ENCODE results near the gene NCBP3.
A peak's percentile ranks its signal among the peaks of the same experiment; 100 is the strongest.
"Not testable (repeated sequence)": the region's sequence is repeated elsewhere in the genome, so short reads cannot be mapped to it uniquely, and the experiment has no call there.

The NCBP3 gene

GRCh38 chr17:3785323-3785722 lies 60.7 kb downstream of the NCBP3 start:
- not testable (repeated sequence) for DNase-seq (ENCODE audit: low spot score)

GRCh38 chr17:3782751-3783150 lies 63.3 kb downstream of the NCBP3 start:
- DNase-seq (ENCODE audit: low spot score): no peak

GRCh38 chr17:3780986-3781385 lies 65.1 kb downstream of the NCBP3 start:
- DNase-seq (ENCODE audit: low spot score): no peak

- no peak for DNase-seq (ENCODE audit: low spot score)
These were observed 68.5 kb downstream of the NCBP3 start for GRCh38 chr17:3777366-3778120.

- DNase-seq (ENCODE audit: low spot score): no peak
These were observed 72.1 kb downstream of the NCBP3 start for GRCh38 chr17:3773966-3774365.

GRCh38 chr17:3773511-3773910 lies 72.5 kb downstream of the NCBP3 start:
- DNase-seq (ENCODE audit: low spot score): no peak

- DNase-seq (ENCODE audit: low spot score): no peak
These were observed 73.3 kb downstream of the NCBP3 start for GRCh38 chr17:3772764-3773163.

GRCh38 chr17:3771140-3771539 lies 74.9 kb downstream of the NCBP3 start:
- no peak for DNase-seq (ENCODE audit: low spot score)

- DNase-seq (ENCODE audit: low spot score): no peak
These were observed 75.6 kb downstream of the NCBP3 start for GRCh38 chr17:3770466-3770865.

GRCh38 chr17:3768769-3769168 lies 77.3 kb downstream of the NCBP3 start:
- no peak for DNase-seq (ENCODE audit: low spot score)

- DNase-seq (ENCODE audit: low spot score): no peak
These were observed 77.7 kb downstream of the NCBP3 start for GRCh38 chr17:3768341-3768740.

- DNase-seq (ENCODE audit: low spot score): no peak
These were observed 79.3 kb downstream of the NCBP3 start for GRCh38 chr17:3766779-3767178.

- DNase-seq (ENCODE audit: low spot score): no peak
These were observed 80.1 kb downstream of the NCBP3 start for GRCh38 chr17:3765981-3766380.

- DNase-seq (ENCODE audit: low spot score): no peak
These were observed 82.3 kb downstream of the NCBP3 start for GRCh38 chr17:3763777-3764170.

- no peak for DNase-seq (ENCODE audit: low spot score)
These were observed 82.9 kb downstream of the NCBP3 start for GRCh38 chr17:3762922-3763776.

- DNase-seq (ENCODE audit: low spot score): no peak
These were observed 84.1 kb downstream of the NCBP3 start for GRCh38 chr17:3761918-3762380.

GRCh38 chr17:3761036-3761917 lies 84.8 kb downstream of the NCBP3 start:
- DNase-seq (ENCODE audit: low spot score): no peak

GRCh38 chr17:3759597-3760216 lies 86.3 kb downstream of the NCBP3 start:
- DNase-seq (ENCODE audit: low spot score): no peak

GRCh38 chr17:3755335-3756030 lies 90.6 kb downstream of the NCBP3 start:
- DNase-seq (ENCODE audit: low spot score): no peak

- peak; percentile 65 for DNase-seq (ENCODE audit: low spot score)
These were observed 91.3 kb downstream of the NCBP3 start for GRCh38 chr17:3754458-3755334.
